Fibroblast of lung (primary cell): ENCODE results near the gene GPRIN3. TPM values are rescaled to one million over a fixed set of nuclear protein-coding genes. Genes with fewer than 3 reads are reported as not detected.

Experiments
- DNase-seq, 2 donors: peaks; one replicate each; pipeline versions ENCODE4 v3.0.0 to v3.0.0-alpha.2; 2010; ENCODE audit warnings: low read depth in 2 of 2
- H2AFZ ChIP-seq: 2 replicates; pipeline ENCODE4 v1.5.1; 2012; ENCODE audit warnings: low read length, control low read depth, inconsistent platforms
- H3K27ac ChIP-seq: 2 replicates; pipeline ENCODE4 v1.5.1; 2011; ENCODE audit warnings: low read length, control low read depth; ENCODE audit not compliant: insufficient read depth
- H3K27me3 ChIP-seq: 2 replicates; pipeline ENCODE4 v1.5.1; 2011; ENCODE audit warnings: mild to moderate bottlenecking, low read length; ENCODE audit not compliant: control insufficient read depth, insufficient read depth
- H3K36me3 ChIP-seq: 2 replicates; pipeline ENCODE4 v1.5.1; 2011; ENCODE audit warnings: low read length; ENCODE audit not compliant: control insufficient read depth, insufficient read depth
- H3K4me1 ChIP-seq: 2 replicates; pipeline ENCODE4 v1.5.1; 2011; ENCODE audit warnings: low read length; ENCODE audit not compliant: control insufficient read depth, insufficient read depth; ENCODE audit errors: extremely low read depth
- H3K4me2 ChIP-seq: 2 replicates; pipeline ENCODE4 v1.5.1; 2011; ENCODE audit warnings: low read length, control low read depth; ENCODE audit not compliant: insufficient read depth; ENCODE audit errors: extremely low read depth
- H3K4me3 ChIP-seq, 4 experiments: fragments of 200-600 bp in 1 of 4; sonication (generic) in 1 of 4; replicated peaks in 1 of 4; 2 replicates each; pipeline ENCODE4 v1.5.1; 2011 to 2016; ENCODE audit warnings: low read length in 4 of 4, low read depth in 3 of 4, mild to moderate bottlenecking in 3 of 4, control low read depth in 2 of 4, inconsistent platforms in 1 of 4, mixed read lengths in 1 of 4; ENCODE audit not compliant: insufficient read depth in 1 of 4; ENCODE audit errors: control extremely low read depth in 1 of 4
- H3K79me2 ChIP-seq: 2 replicates; pipeline ENCODE4 v1.5.1; 2012; ENCODE audit warnings: mild to moderate bottlenecking, low read length, inconsistent platforms; ENCODE audit not compliant: control insufficient read depth, insufficient read depth
- H3K9ac ChIP-seq: 2 replicates; pipeline ENCODE4 v1.5.1; 2011; ENCODE audit warnings: mild to moderate bottlenecking, low read length, control low read depth; ENCODE audit not compliant: insufficient read depth
- H3K9me3 ChIP-seq: 2 replicates; pipeline ENCODE4 v1.5.1; 2012; ENCODE audit warnings: low read depth, low read length; ENCODE audit not compliant: control insufficient read depth, insufficient read depth
- H4K20me1 ChIP-seq: 2 replicates; pipeline ENCODE4 v1.5.1; 2011; ENCODE audit warnings: low read length; ENCODE audit not compliant: control insufficient read depth, insufficient read depth; ENCODE audit errors: extremely low read depth
- CTCF ChIP-seq, 2 donors: IDR thresholded peaks in 1 of 2; conservative IDR thresholded peaks in 1 of 2; 1 replicate in 1 of 2; 2 replicates in 1 of 2; pipeline ENCODE4 v1.5.1; 2011 to 2012; ENCODE audit warnings: low read length in 2 of 2, control low read depth in 1 of 2, inconsistent platforms in 1 of 2, low read depth in 1 of 2, mild to moderate bottlenecking in 1 of 2
- EZH2 ChIP-seq: IDR thresholded peaks from 2 replicates; pipeline ENCODE4 v1.5.1; 2012; ENCODE audit warnings: low read length, control low read depth, mild to moderate bottlenecking; ENCODE audit errors: missing control alignments
- polyA plus RNA-seq, 2 donors: library from polyadenylated mRNA; depleted of rRNA in 1 of 2; stranded (reverse) in 1 of 2; unstranded in 1 of 2; fragments of >200 nt; gene quantifications; 2 replicates each; pipeline ENCODE4 v1.2.1, GENCODE V29; 2011 to 2012; ENCODE audit warnings: missing spikeins in 1 of 2
- total RNA-seq: library from RNA; depleted of rRNA; stranded (reverse); fragments of >200 nt; gene quantifications from 2 replicates; pipeline ENCODE4 v1.2.1, GENCODE V29; 2014

The GPRIN3 gene
- total and polyA plus RNA-seq, 2 donors (not counting 1 experiment from before 2014, with no cell fraction given) = under 0.01 to 0.01 TPM

- no peaks in the 10 kb centered on the region for H3K79me2 ChIP-seq
- no peak for TF ChIP-seq EZH2
- no peak for TF ChIP-seq CTCF (conservative IDR thresholded peaks at IDR 0.05 in 1 of 2, IDR thresholded peaks at IDR 0.05 in 1 of 2; ENCODE audit: low read depth in 1 of 2, low read length in 2 of 2)
- H3K4me3 ChIP-seq = no peak overlapping the region
- no peaks in the 10 kb centered on the region for H3K4me1 ChIP-seq
- no peak for DNase-seq
- H3K27ac ChIP-seq = no peak overlapping the region
- no peaks in the 10 kb centered on the region for H3K9me3 ChIP-seq
- H2AFZ ChIP-seq = no peak overlapping the region
- no peaks in the 10 kb centered on the region for H3K27me3 ChIP-seq
- H4K20me1 ChIP-seq = no peaks in the 10 kb centered on the region
- no peaks in the 10 kb centered on the region for H3K36me3 ChIP-seq
- H3K9ac ChIP-seq = no peak overlapping the region
- no peak overlapping the region for H3K4me2 ChIP-seq
These were observed 94.3 kb downstream of the GPRIN3 start for GRCh38 chr4:89213382-89213701.

- H3K4me2 ChIP-seq = no peak overlapping the region
- DNase-seq = peak in 1 of 2 donors; percentile 29
- no peaks in the 10 kb centered on the region for H3K9me3 ChIP-seq
- no peak for TF ChIP-seq CTCF (conservative IDR thresholded peaks at IDR 0.05 in 1 of 2, IDR thresholded peaks at IDR 0.05 in 1 of 2; ENCODE audit: low read depth in 1 of 2, low read length in 2 of 2)
- TF ChIP-seq EZH2 = no peak
- no peaks in the 10 kb centered on the region for H3K27me3 ChIP-seq
- H3K4me3 ChIP-seq = no peak overlapping the region
- H3K9ac ChIP-seq = no peak overlapping the region
- H2AFZ ChIP-seq = no peak overlapping the region
- H4K20me1 ChIP-seq = no peaks in the 10 kb centered on the region
- H3K79me2 ChIP-seq = no peaks in the 10 kb centered on the region
- no peaks in the 10 kb centered on the region for H3K36me3 ChIP-seq
- no peak overlapping the region for H3K27ac ChIP-seq
- H3K4me1 ChIP-seq = no peaks in the 10 kb centered on the region
These were observed 94.8 kb downstream of the GPRIN3 start for GRCh38 chr4:89212666-89213381.

- TF ChIP-seq CTCF (conservative IDR thresholded peaks at IDR 0.05 in 1 of 2, IDR thresholded peaks at IDR 0.05 in 1 of 2; ENCODE audit: low read depth in 1 of 2, low read length in 2 of 2) (no peak), EZH2 (no peak)
- Histone ChIP-seq H3K9ac (no peak overlapping the region), H3K4me2 (no peak overlapping the region), H3K79me2 (no peaks in the 10 kb centered on the region), H3K9me3 (no peaks in the 10 kb centered on the region), H3K27ac (no peak overlapping the region), H2AFZ (no peak overlapping the region), H3K4me3 (no peak overlapping the region), H3K4me1 (no peaks in the 10 kb centered on the region), H3K36me3 (no peaks in the 10 kb centered on the region), H3K27me3 (no peaks in the 10 kb centered on the region), H4K20me1 (no peaks in the 10 kb centered on the region)
- DNase-seq = peak; percentile 11 to 48
These were observed 103.0 kb downstream of the GPRIN3 start for GRCh38 chr4:89204624-89205023.
